ENCODE data around the gene CNTN2. TPM values are rescaled to one million over a fixed set of nuclear protein-coding genes. Genes with fewer than 3 reads are reported as not detected.

CNTN2 gene
- total RNA-seq, 2 donors from 2014 or later, result 0.13 TPM; not detected in 1

DNA sequence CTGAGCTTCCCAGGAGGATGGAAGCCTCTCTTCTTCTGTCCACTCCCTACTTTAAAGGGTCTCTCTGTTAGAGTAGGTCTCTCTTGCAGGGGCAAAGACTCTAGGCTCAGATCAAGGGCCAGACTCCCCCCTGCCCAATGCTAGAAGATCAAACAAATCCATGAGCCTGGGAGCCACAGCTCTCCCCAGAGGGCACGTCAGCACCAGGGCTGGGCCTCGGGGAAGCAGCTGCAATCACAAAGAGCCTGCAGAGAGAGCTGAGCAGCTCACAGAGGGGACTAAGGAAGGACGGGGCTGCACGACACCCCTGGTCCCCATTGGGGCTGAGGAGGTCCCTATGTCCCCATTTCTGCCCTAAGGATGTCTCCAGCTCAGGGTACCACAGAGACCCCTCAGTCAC lies 3.9 kb downstream of the CNTN2 start:
- TF ChIP-seq, protein P1, sequence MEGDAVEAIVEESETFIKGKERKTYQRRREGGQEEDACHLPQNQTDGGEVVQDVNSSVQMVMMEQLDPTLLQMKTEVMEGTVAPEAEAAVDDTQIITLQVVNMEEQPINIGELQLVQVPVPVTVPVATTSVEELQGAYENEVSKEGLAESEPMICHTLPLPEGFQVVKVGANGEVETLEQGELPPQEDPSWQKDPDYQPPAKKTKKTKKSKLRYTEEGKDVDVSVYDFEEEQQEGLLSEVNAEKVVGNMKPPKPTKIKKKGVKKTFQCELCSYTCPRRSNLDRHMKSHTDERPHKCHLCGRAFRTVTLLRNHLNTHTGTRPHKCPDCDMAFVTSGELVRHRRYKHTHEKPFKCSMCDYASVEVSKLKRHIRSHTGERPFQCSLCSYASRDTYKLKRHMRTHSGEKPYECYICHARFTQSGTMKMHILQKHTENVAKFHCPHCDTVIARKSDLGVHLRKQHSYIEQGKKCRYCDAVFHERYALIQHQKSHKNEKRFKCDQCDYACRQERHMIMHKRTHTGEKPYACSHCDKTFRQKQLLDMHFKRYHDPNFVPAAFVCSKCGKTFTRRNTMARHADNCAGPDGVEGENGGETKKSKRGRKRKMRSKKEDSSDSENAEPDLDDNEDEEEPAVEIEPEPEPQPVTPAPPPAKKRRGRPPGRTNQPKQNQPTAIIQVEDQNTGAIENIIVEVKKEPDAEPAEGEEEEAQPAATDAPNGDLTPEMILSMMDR (conservative IDR thresholded peaks at IDR 0.05), result no peak
- Mint-ChIP-seq H3K36me3 (ENCODE audit: low read depth) (no peaks in the 10 kb centered on the region), H3K27me3 (ENCODE audit: insufficient read depth) (peaks cover 79% of the 10 kb centered on the region), H3K4me3 (no peak overlapping the region), H3K9me3 (no peaks in the 10 kb centered on the region), H3K4me1 (no peaks in the 10 kb centered on the region), H3K27ac (no peak overlapping the region)
- Histone ChIP-seq H3K4me3 (ENCODE audit: low read length) (no peak overlapping the region), H3K9ac (ENCODE audit: extremely low read depth, low read length, poor library complexity, severe bottlenecking) (no peak overlapping the region), H3K27me3 (ENCODE audit: control insufficient read depth, insufficient read depth, low read length, poor library complexity, severe bottlenecking) (peaks cover 78% of the 10 kb centered on the region), H3K4me1 (ENCODE audit: control insufficient read depth, insufficient read depth, low read length) (no peaks in the 10 kb centered on the region), H3K9me3 (ENCODE audit: control insufficient read depth, low read length) (no peaks in the 10 kb centered on the region), H3K27ac (ENCODE audit: low read depth, low read length) (no peak overlapping the region), H3K36me3 (ENCODE audit: control insufficient read depth, insufficient read depth, low read length) (no peaks in the 10 kb centered on the region)
- 36 to 59% methylated on average over 3 to 4 of the region's 4 CpGs for WGBS, 2 experiments (ENCODE audit: insufficient coverage in 1 of 2, insufficient read length in 1 of 2)
- no peak for DNase-seq

DNA sequence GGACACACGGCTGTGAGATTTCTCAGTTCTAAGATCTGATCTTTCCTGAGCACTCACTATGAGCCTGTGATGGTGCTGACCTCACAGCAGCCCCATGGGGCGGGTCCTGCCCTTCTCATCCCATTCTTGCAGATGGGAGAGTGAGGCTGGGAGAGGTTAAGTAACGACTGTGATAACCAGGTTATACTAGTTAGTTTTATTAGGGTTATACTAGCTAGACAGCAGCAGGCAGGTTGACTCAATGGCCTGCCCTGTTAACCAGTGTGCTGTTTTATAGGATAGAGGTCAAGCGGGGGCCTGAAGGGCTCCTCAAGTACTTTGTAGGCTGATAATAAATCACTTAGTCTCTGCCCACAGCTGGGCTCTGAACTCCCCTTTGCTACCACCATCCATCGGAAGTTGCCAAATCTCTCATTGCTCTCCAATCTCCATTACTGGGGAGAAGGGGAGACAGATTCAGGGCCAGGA lies 4.8 kb downstream of the CNTN2 start:
- peaks cover 70% of the 10 kb centered on the region for H3K27me3 Mint-ChIP-seq (ENCODE audit: insufficient read depth)
- no peaks in the 10 kb centered on the region for H3K36me3 Mint-ChIP-seq (ENCODE audit: low read depth)
- H3K4me1 ChIP-seq (ENCODE audit: control insufficient read depth, insufficient read depth, low read length), result no peaks in the 10 kb centered on the region
- 84 to 92% methylated on average over 4 to 5 of the region's 5 CpGs for WGBS, 2 experiments (ENCODE audit: insufficient coverage in 1 of 2, insufficient read length in 1 of 2)
- no peak for DNase-seq
- no peak overlapping the region for H3K27ac ChIP-seq (ENCODE audit: low read depth, low read length)
- H3K9ac ChIP-seq (ENCODE audit: extremely low read depth, low read length, poor library complexity, severe bottlenecking), result no peak overlapping the region
- TF ChIP-seq, protein P1 (conservative IDR thresholded peaks at IDR 0.05), result no peak
- H3K4me3 Mint-ChIP-seq, result no peak overlapping the region
- no peaks in the 10 kb centered on the region for H3K9me3 ChIP-seq (ENCODE audit: control insufficient read depth, low read length)
- no peaks in the 10 kb centered on the region for H3K4me1 Mint-ChIP-seq
- no peaks in the 10 kb centered on the region for H3K9me3 Mint-ChIP-seq
- peaks cover 68% of the 10 kb centered on the region for H3K27me3 ChIP-seq (ENCODE audit: control insufficient read depth, insufficient read depth, low read length, poor library complexity, severe bottlenecking)
- H3K27ac Mint-ChIP-seq, result no peak overlapping the region
- no peaks in the 10 kb centered on the region for H3K36me3 ChIP-seq (ENCODE audit: control insufficient read depth, insufficient read depth, low read length)
- no peak overlapping the region for H3K4me3 ChIP-seq (ENCODE audit: low read length)

DNA sequence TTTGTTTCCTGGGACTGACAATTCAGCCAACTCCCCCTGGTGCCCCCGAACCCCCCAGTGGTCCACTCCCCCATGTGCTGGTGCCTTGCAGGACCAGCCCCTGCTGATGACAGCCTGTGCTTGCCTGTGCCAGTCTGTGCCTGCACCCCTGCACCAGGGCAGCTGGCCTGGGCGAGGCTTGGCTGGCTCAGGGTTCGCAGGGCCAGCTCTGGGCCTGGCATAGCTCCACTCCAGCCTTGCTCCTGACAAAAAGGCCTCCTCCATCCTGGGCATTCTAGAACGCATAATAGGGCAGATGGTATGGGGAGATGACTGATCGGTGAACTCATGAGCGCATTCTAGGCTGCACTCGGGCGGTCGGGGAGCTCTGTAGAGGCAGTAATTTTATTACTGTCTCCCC lies 5.4 kb downstream of the CNTN2 start:
- peaks cover 65% of the 10 kb centered on the region for H3K27me3 Mint-ChIP-seq (ENCODE audit: insufficient read depth)

More for the DNA sequence above, 5.4 kb downstream of the CNTN2 start:
- Mint-ChIP-seq H3K9me3 (no peaks in the 10 kb centered on the region), H3K36me3 (ENCODE audit: low read depth) (no peaks in the 10 kb centered on the region), H3K27ac (no peak overlapping the region), H3K4me1 (no peaks in the 10 kb centered on the region), H3K4me3 (no peak overlapping the region)
- no peak overlapping the region for H3K9ac ChIP-seq (ENCODE audit: extremely low read depth, low read length, poor library complexity, severe bottlenecking)
- H3K27me3 ChIP-seq (ENCODE audit: control insufficient read depth, insufficient read depth, low read length, poor library complexity, severe bottlenecking), result peaks cover 63% of the 10 kb centered on the region
- H3K9me3 ChIP-seq (ENCODE audit: control insufficient read depth, low read length), result no peaks in the 10 kb centered on the region
- H3K36me3 ChIP-seq (ENCODE audit: control insufficient read depth, insufficient read depth, low read length), result no peaks in the 10 kb centered on the region
- H3K4me1 ChIP-seq (ENCODE audit: control insufficient read depth, insufficient read depth, low read length), result no peaks in the 10 kb centered on the region
- 93 to 96% methylated on average over 6 to 9 of the region's 9 CpGs for WGBS, 2 experiments (ENCODE audit: insufficient coverage in 1 of 2, insufficient read length in 1 of 2)
- H3K4me3 ChIP-seq (ENCODE audit: low read length), result no peak overlapping the region
- H3K27ac ChIP-seq (ENCODE audit: low read depth, low read length), result no peak overlapping the region
- DNase-seq, result no peak
- TF ChIP-seq, protein P1 (conservative IDR thresholded peaks at IDR 0.05), result no peak

All from endodermal cell (in vitro differentiated cells).